Ectodermal cell (in vitro differentiated cells): ENCODE measurements around the gene VTA1.
"Not testable (repeated sequence)": the region's sequence is repeated elsewhere in the genome, so short reads cannot be mapped to it uniquely, and the experiment has no call there.

Experiments used
- H3K27ac ChIP-seq: 2 replicates; pipeline ENCODE4 v1.7.0; 2013; ENCODE audit warnings: mild to moderate bottlenecking, low read depth, low read length; ENCODE audit not compliant: insufficient read depth, poor library complexity, severe bottlenecking
- H3K27me3 ChIP-seq: 2 replicates; pipeline ENCODE4 v1.7.0; 2013; ENCODE audit warnings: mild to moderate bottlenecking, low read length; ENCODE audit not compliant: insufficient read depth, control insufficient read depth, poor library complexity, severe bottlenecking
- H3K36me3 ChIP-seq: one replicate; pipeline ENCODE4 v1.7.0; 2013; ENCODE audit warnings: low read length; ENCODE audit not compliant: control insufficient read depth, insufficient read depth
- H3K4me1 ChIP-seq: one replicate; pipeline ENCODE4 v1.7.0; 2013; ENCODE audit warnings: low read length; ENCODE audit not compliant: control insufficient read depth, insufficient read depth
- H3K4me3 ChIP-seq: 2 replicates; pipeline ENCODE4 v1.7.0; 2013; ENCODE audit warnings: low read depth, low read length, control low read depth; ENCODE audit not compliant: insufficient read depth
- H3K9me3 ChIP-seq: 2 replicates; pipeline ENCODE4 v1.7.0; 2013; ENCODE audit warnings: mild to moderate bottlenecking, low read length, moderate library complexity; ENCODE audit not compliant: control insufficient read depth
- WGBS, 2 experiments: methylation state at CpG; one replicate each; pipeline ENCODE4 v1.1.7; 2013; ENCODE audit warnings: missing lambda C conversion rate in 2 of 2; 5-methylcytosine and 5-hydroxymethylcytosine counted together

The VTA1 gene

DNA sequence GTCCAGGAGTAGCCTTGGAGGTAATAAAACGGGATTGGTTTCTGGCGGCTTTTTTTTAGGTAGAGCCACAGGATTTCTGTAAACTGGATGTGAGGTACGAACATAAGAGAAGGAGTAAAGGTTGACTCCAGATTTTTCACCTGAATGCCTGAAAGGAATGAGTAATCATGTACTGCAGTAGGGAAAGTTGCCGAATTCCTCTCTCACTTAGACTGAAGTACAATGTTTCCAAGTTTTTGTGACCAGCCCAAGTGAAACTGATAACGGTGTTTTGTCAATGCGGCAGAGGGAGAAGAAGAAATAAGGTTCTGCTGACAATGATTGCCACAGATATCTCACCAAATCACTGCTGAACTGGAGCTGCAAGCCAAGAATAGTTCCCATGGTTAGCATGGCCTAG lies 75.0 kb downstream of the VTA1 start:
- WGBS, 2 experiments = 97% methylated on average over 6 of the region's 6 CpGs
- H3K9me3 ChIP-seq = no peaks in the 10 kb centered on the region

GRCh38 chr6:142223938-142224337 lies 76.9 kb downstream of the VTA1 start:
- Histone ChIP-seq H3K4me1 (no peaks in the 10 kb centered on the region), H3K27me3 (no peaks in the 10 kb centered on the region), H3K9me3 (no peaks in the 10 kb centered on the region), H3K27ac (no peak overlapping the region), H3K4me3 (no peak overlapping the region), H3K36me3 (no peaks in the 10 kb centered on the region)
- WGBS, 2 experiments = 93 to 98% methylated on average over 7 to 8 of the region's 8 CpGs

More for the DNA sequence above, 75.0 kb downstream of the VTA1 start:
- Histone ChIP-seq H3K27ac (no peak overlapping the region), H3K4me3 (no peak overlapping the region), H3K36me3 (no peaks in the 10 kb centered on the region), H3K4me1 (no peaks in the 10 kb centered on the region), H3K27me3 (no peaks in the 10 kb centered on the region)

GRCh38 chr6:142225115-142225514 lies 78.1 kb downstream of the VTA1 start:
- H3K4me1 ChIP-seq = no peaks in the 10 kb centered on the region
- H3K36me3 ChIP-seq = no peaks in the 10 kb centered on the region
- no peaks in the 10 kb centered on the region for H3K27me3 ChIP-seq
- no peak overlapping the region for H3K27ac ChIP-seq
- H3K4me3 ChIP-seq = no peak overlapping the region
- H3K9me3 ChIP-seq = no peaks in the 10 kb centered on the region
- 90 to 95% methylated on average over 3 to 4 of the region's 4 CpGs for WGBS, 2 experiments

GRCh38 chr6:142225552-142225951 lies 78.5 kb downstream of the VTA1 start:
- Histone ChIP-seq H3K4me1 (no peaks in the 10 kb centered on the region), H3K9me3 (no peaks in the 10 kb centered on the region), H3K27me3 (no peaks in the 10 kb centered on the region), H3K4me3 (no peak overlapping the region), H3K36me3 (no peaks in the 10 kb centered on the region), H3K27ac (no peak overlapping the region)
- 95% methylated on average over 5 of the region's 5 CpGs for WGBS, 2 experiments

DNA sequence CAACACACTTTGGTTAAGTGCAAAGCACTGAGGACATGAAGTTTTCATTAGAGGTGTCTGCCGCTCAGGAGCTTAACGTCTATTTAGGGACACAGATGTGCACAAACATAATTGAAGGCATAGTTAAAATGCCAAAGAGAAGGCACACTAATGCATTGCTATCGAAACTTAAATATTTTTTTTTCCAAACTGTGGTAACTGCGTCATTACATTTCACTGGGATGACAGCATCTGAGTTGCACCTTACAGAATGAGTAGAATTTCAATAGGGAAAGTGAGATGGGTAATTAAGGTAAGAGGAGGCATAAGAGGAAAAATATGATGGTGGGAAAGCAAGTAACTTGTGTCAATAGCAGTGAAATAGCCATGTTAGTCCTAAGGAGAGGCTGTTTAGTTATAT lies 79.7 kb downstream of the VTA1 start:
- 94 to 98% methylated on average over 4 of the region's 4 CpGs for WGBS, 2 experiments
- Histone ChIP-seq H3K27me3 (no peaks in the 10 kb centered on the region), H3K27ac (no peak overlapping the region), H3K36me3 (no peaks in the 10 kb centered on the region), H3K4me3 (no peak overlapping the region), H3K4me1 (no peaks in the 10 kb centered on the region), H3K9me3 (no peaks in the 10 kb centered on the region)

DNA sequence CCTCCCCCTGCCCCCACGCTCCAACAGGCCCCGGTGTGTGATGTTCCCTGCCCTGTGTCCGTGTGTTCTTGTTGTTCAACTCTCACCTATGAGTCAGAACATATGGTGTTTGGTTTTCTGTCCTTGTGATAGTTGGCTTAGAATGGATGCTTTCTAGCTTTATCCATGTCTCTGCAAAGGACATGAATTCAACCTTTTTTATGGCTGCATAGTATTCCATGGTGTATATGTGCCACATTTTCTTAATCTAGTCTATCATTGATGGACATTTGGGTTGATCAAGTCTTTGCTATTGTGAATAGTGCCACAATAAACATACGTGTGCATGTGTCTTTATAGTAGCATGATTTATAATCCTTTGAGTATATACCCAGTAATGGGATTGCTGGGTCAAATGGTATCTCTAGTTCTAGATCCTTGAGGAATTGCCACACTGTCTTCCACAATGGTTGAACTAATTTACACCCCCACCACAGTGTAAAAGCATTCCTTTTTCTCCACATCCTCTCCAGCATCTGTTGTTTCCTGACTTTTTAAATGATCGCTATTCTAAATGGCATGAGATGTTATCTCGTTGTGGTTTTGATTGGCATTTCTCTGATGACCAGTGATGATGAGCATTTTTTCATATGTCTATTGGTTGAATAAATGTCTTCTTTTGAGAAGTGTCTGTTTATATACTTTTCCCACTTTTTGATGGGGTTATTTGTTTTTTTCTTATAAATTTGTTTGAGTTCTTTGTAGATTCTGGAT lies 82.6 kb downstream of the VTA1 start:
- H3K9me3 ChIP-seq, H3K27me3 ChIP-seq, H3K4me3 ChIP-seq, H3K36me3 ChIP-seq, H3K4me1 ChIP-seq, H3K27ac ChIP-seq: not testable (repeated sequence)
- WGBS, 2 experiments = 96 to 98% methylated on average over 5 of the region's 6 CpGs

DNA sequence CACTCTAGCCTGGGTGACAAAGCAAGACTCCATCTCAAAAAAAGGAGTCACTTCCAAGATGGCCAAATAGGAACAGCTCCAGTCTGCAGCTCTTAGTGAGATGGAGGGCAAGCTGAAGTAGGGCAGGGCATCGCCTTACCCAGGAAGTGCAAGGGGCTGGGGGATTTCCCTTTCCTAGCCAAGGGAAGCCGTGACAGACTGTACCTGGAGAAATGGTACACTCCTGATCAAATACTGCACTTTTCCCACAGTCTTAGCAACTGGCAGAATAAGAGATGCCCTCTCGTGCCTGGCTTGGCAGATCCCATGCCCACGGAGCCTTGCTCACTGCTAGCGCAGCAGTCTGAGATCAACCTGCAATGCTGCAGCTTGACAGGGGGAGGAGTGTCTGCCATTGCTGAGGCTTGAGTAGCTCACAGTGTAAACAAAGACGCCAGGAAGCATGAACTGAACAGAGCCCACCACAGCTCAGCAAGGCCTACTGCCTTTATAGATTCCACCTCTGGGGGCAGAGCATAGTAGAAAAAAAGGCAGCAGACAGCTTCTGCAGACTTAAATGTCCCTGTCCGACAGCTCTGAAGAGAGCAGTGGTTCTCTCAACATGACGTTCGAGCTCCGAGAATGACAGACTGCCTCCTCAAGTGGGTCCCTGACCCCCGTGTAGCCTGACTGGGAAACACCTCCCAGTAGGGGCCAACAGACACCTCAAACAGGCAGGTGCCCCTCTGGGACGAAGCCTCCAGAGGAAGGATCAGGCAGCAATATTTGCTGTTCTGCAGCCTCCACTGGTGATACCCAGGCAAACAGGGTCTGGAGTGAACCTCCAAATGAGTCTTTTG lies 85.4 kb downstream of the VTA1 start:
- not testable (repeated sequence) for H3K36me3 ChIP-seq, H3K4me1 ChIP-seq, H3K27ac ChIP-seq, H3K9me3 ChIP-seq, H3K4me3 ChIP-seq, H3K27me3 ChIP-seq
- 73 to 75% methylated on average over 12 of the region's 12 CpGs for WGBS, 2 experiments

DNA sequence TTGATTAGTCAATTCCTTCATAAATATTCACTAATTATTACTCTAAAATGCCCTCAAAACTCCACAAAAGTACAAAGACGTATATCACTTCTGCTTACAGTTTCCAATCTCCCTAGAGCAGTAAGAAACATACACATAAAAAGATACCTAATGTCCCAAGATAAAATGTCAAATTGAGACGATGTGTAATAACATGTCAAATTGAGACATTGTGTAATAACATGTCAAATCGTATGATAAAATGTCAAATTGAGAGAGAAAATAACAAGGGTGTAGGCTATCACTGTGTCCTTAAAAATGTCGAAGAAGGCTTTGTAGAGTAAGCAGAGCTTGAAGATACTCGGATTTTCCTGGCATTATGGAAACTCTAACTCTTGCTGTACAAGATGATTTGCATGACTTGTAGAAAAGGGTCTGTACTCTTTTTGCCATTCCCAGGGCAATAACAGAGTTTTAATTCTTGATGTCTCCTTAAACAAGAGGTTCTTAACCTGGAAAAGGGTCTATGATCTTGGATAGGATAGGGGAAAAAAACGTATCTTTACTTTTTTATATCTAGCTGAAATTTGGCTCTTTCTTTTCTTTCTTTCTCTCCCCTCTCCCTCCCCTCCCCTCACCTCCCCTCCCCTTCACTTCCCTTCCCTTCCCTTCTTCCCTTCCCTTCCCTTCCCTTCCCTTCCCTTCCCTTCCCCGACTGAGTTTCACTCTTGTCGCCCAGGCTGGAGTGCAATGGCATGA lies 87.1 kb downstream of the VTA1 start:
- Histone ChIP-seq H3K4me3 (no peak overlapping the region), H3K27ac (no peak overlapping the region)
- WGBS, 2 experiments = 90 to 94% methylated on average over 8 of the region's 8 CpGs

DNA sequence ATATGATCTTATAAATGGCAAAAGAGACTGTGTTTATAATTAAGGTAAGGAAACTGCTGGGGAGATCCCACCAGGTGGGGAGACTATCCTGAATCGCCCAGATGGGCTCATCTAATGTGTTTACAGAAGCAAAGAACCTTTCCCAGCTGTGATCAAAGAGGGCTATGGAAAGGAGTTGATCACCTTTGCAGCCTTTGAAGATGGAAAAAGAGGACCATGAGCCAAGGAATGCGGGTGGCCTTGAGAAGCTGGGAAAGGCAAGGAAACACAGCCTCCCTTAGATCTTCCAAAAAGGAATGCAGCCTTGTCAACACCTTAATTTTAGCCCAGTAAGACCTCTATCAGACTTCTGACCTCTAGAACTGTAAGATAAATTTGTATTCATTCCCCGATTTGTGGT lies 88.2 kb downstream of the VTA1 start:
- Histone ChIP-seq H3K27me3 (no peaks in the 10 kb centered on the region), H3K36me3 (no peaks in the 10 kb centered on the region), H3K4me1 (no peaks in the 10 kb centered on the region), H3K9me3 (no peaks in the 10 kb centered on the region), H3K4me3 (no peak overlapping the region), H3K27ac (no peak overlapping the region)
- WGBS, 2 experiments = 70 to 79% methylated on average over 2 of the region's 3 CpGs

More for the DNA sequence above, 87.1 kb downstream of the VTA1 start:
- Histone ChIP-seq H3K4me1 (no peaks in the 10 kb centered on the region), H3K36me3 (no peaks in the 10 kb centered on the region), H3K9me3 (no peaks in the 10 kb centered on the region), H3K27me3 (no peaks in the 10 kb centered on the region)

- no peaks in the 10 kb centered on the region for H3K27me3 ChIP-seq
- no peaks in the 10 kb centered on the region for H3K9me3 ChIP-seq
- no peaks in the 10 kb centered on the region for H3K4me1 ChIP-seq
- no peak overlapping the region for H3K27ac ChIP-seq
- H3K36me3 ChIP-seq = no peaks in the 10 kb centered on the region
- WGBS, 2 experiments = 80 to 91% methylated on average over 2 of the region's 2 CpGs
- no peak overlapping the region for H3K4me3 ChIP-seq
Observed at GRCh38 chr6:142235791-142236190, 88.7 kb downstream of the VTA1 start.
